ENCODE results near the gene LEMD1. TPM values are rescaled to one million over a fixed set of nuclear protein-coding genes. Genes with fewer than 3 reads are reported as not detected.

The LEMD1 gene
- total RNA-seq, 2 donors from 2014 or later = 0.68 to 22.0 TPM

DNA sequence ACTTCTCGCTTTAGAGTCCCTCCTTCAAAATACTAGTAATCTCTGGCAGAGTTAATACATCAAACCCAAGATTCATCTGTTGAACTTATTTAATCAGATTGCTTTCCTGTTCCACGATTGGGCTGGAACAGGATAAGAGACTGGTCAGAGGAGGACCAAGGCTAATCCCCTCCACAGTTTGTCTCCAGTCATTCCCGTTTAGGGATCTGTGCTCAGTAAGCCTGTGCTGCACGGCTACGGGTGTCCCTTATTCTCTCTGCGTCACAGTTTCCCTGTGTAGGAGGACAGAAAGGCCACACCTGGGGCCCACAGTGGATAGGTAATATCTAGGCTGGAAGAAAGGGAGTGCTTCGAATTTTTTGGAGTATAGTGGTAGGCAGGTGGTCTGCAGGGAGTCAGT lies 83.8 kb downstream of the LEMD1 start:
- Histone ChIP-seq H3K27ac (no peak overlapping the region), H3K4me3 (no peak overlapping the region), H3K27me3 (replicated peaks; ENCODE audit: insufficient read depth) (no peaks in the 10 kb centered on the region), H3K4me1 (replicated peaks) (no peaks in the 10 kb centered on the region), H3K36me3 (no peaks in the 10 kb centered on the region), H3K9me3 (no peaks in the 10 kb centered on the region)
- no peak for DNase-seq (ENCODE audit: low spot score)
- TF ChIP-seq POLR2AphosphoS5 (IDR thresholded peaks at IDR 0.05) = no peak
- TF ChIP-seq, protein P1, sequence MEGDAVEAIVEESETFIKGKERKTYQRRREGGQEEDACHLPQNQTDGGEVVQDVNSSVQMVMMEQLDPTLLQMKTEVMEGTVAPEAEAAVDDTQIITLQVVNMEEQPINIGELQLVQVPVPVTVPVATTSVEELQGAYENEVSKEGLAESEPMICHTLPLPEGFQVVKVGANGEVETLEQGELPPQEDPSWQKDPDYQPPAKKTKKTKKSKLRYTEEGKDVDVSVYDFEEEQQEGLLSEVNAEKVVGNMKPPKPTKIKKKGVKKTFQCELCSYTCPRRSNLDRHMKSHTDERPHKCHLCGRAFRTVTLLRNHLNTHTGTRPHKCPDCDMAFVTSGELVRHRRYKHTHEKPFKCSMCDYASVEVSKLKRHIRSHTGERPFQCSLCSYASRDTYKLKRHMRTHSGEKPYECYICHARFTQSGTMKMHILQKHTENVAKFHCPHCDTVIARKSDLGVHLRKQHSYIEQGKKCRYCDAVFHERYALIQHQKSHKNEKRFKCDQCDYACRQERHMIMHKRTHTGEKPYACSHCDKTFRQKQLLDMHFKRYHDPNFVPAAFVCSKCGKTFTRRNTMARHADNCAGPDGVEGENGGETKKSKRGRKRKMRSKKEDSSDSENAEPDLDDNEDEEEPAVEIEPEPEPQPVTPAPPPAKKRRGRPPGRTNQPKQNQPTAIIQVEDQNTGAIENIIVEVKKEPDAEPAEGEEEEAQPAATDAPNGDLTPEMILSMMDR (IDR thresholded peaks at IDR 0.05) = no peak
- no peak for TF ChIP-seq POLR2A (IDR thresholded peaks at IDR 0.05)
- intact Hi-C loops (cut with DNase I) = no loop called here
- WGBS = 70% methylated on average over 7 of the region's 7 CpGs

DNA sequence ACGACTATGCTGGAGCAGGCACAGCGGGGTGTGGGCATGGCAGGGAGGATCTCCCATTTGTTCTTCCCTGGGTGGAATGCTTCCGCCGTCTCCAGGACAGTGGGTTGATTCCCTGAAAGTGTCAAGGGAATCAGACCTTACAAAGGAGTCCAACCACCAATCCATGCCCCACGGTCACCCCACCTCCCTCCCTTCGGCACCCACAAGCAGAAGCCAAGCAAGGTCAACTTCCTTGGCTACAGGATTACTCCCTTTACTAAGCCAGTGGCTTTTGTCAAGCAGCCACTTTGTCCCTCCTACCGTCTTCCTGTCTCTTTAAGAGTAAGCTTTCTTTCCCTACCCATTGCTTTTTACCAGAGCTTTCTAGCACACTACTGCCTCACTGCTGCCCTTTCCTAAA lies 84.4 kb downstream of the LEMD1 start:
- TF ChIP-seq POLR2A (IDR thresholded peaks at IDR 0.05) (no peak), POLR2AphosphoS5 (IDR thresholded peaks at IDR 0.05) (no peak)
- TF ChIP-seq, protein P1 (IDR thresholded peaks at IDR 0.05) = no peak
- no peaks in the 10 kb centered on the region for H3K27me3 ChIP-seq (replicated peaks; ENCODE audit: insufficient read depth)
- H3K9me3 ChIP-seq = no peaks in the 10 kb centered on the region
- 72% methylated on average over 7 of the region's 7 CpGs for WGBS
- no peak overlapping the region for H3K4me3 ChIP-seq
- no peaks in the 10 kb centered on the region for H3K4me1 ChIP-seq (replicated peaks)
- no peaks in the 10 kb centered on the region for H3K36me3 ChIP-seq
- H3K27ac ChIP-seq = no peak overlapping the region
- DNase-seq (ENCODE audit: low spot score) = no peak
- intact Hi-C loops (cut with DNase I) = no loop called here

DNA sequence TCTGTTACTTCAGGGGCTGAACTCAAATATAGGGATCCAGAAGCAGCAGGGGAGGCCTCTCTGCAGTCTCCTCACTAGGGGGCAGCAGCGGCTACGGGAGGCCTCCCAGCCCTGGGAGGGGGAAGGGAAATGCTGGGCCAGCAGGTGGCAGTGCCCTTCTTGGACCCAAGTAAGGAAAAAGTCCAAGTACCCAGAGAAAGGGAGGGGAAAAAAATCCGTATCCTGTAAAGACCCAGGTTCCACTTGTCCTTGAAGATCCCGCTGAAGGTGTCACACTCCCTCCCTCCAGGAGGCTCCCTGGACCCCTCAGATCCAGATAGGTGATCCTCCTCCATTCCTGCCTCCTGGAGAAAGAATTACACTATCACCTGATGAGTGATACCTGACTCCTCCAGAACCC lies 86.2 kb downstream of the LEMD1 start:
- Histone ChIP-seq H3K4me1 (replicated peaks) (no peaks in the 10 kb centered on the region), H3K9me3 (no peaks in the 10 kb centered on the region), H3K36me3 (no peaks in the 10 kb centered on the region), H3K27ac (no peak overlapping the region), H3K27me3 (replicated peaks; ENCODE audit: insufficient read depth) (no peaks in the 10 kb centered on the region), H3K4me3 (no peak overlapping the region)
- WGBS = 5% methylated on average over 4 of the region's 4 CpGs
- TF ChIP-seq, protein P1 (IDR thresholded peaks at IDR 0.05) = peak; percentile 31 to 96 (median 78)
- TF ChIP-seq POLR2A (IDR thresholded peaks at IDR 0.05) (no peak), POLR2AphosphoS5 (IDR thresholded peaks at IDR 0.05) (peak; percentile 51)
- intact Hi-C loops (cut with DNase I) = no loop called here
- DNase-seq (ENCODE audit: low spot score) = peak; percentile 57

DNA sequence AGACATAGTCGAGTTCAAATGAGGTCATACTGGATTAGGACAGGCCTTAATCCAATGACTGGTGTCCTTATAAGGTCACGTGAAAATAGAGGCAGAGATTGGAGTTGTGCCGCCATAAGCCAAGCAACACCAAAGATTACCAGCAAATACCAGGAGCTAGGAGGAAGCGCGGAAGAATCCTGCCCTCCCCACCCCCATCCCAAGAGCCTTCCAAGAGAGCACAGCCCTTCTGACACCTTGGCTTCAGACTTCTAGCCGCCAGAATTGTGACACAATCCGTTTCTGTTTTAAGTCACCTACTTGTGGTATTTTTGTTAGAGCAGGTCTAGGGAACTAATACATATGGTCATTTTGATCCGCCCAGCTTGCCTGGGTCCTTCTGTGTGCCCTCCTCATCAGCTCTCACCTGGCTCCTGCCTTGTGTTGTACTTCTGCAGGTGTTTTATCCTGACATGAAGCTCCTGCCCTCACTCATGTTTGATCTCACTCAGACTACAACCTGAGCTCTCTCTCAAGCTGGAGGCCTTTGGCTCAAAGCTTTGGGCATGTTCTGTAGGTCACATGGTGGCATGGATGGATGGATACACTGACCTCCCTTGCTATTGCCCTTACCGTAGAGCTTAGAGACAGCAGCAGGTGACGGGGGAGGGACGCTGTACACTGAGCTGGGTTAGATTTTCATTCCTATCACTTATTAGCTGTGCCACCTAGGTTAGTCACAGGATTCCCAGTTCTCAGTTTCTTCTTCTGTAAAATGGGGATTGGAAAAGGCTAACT lies 89.7 kb downstream of the LEMD1 start:
- TF ChIP-seq POLR2A (IDR thresholded peaks at IDR 0.05) (no peak), POLR2AphosphoS5 (IDR thresholded peaks at IDR 0.05) (no peak)
- H3K4me1 ChIP-seq (replicated peaks) = no peaks in the 10 kb centered on the region
- no peaks in the 10 kb centered on the region for H3K27me3 ChIP-seq (replicated peaks; ENCODE audit: insufficient read depth)
- intact Hi-C loops (cut with DNase I) = no loop called here
- WGBS = 89% methylated on average over 11 of the region's 11 CpGs
- H3K4me3 ChIP-seq = no peak overlapping the region
- H3K36me3 ChIP-seq = no peaks in the 10 kb centered on the region
- no peaks in the 10 kb centered on the region for H3K9me3 ChIP-seq
- H3K27ac ChIP-seq = no peak overlapping the region
- DNase-seq (ENCODE audit: low spot score) = no peak

MicroRNA genes within 50 kb of the gene (microRNA counts, 767-probe panel; counts per million panel counts)
- microRNA hsa-miR-135b-5p = 2,201 to 2,646 counts per million in 2 donors

Small RNAs within 50 kb of the gene (microRNA-seq; reads per million reads assigned to microRNA genes)
- 10.8 reads per million, percentile 52 among the genes with 10 or more reads in this experiment for gene MIR135B

Small RNAs within 50 kb of the gene (small RNA-seq; reads per million reads assigned to genes)
- gene MIR135B (0.28 to 7.3 reads per million in 2 donors), gene SNRPGP10 (0 reads per million in 2 donors)

Other genes starting within 250 kb of the LEMD1 start
- 10 to 100 TPM in 1 of 2 donors, 1 to 10 TPM in 1; 9.7 to 16.9 TPM for gene DSTYK, start 210.4 kb downstream of the LEMD1 start, total RNA-seq
- gene TMCC2, start 194.1 kb downstream of the LEMD1 start, total RNA-seq = 10 to 100 TPM in 1 of 2 donors, 1 to 10 TPM in 1; 1.5 to 10.6 TPM
- 10 to 100 TPM in 1 of 2 donors, 1 to 10 TPM in 1; 3.7 to 20.0 TPM for gene NUAK2, start 100.3 kb downstream of the LEMD1 start, total RNA-seq
- 10 to 100 TPM in 1 of 2 donors, not detected in 1; 15.6 TPM for gene KLHDC8A, start 65.1 kb downstream of the LEMD1 start, total RNA-seq
- gene BLACAT1, start 34.0 kb upstream of the LEMD1 start, total RNA-seq = 1 to 10 TPM in 1 of 2 donors, not detected in 1; 6.8 TPM
- 10 to 100 TPM; 11.1 to 16.2 TPM for gene CDK18, start 82.6 kb upstream of the LEMD1 start, total RNA-seq
- gene ELK4, start 210.0 kb upstream of the LEMD1 start, total RNA-seq = 10 to 100 TPM; 58.8 to 62.7 TPM

All from prostate gland (tissue), 2 donors.